Fibroblast of lung (primary cell): Measurements from ENCODE around the gene SIGLEC11. TPM values are rescaled to one million over a fixed set of nuclear protein-coding genes. Genes with fewer than 3 reads are reported as not detected.

ENCODE experiments used
- DNase-seq, 2 donors: peaks; one replicate each; pipeline versions ENCODE4 v3.0.0 to v3.0.0-alpha.2; 2010; ENCODE audit warnings: low read depth in 2 of 2
- H2AFZ ChIP-seq: 2 replicates; pipeline ENCODE4 v1.5.1; 2012; ENCODE audit warnings: low read length, control low read depth, inconsistent platforms
- H3K27ac ChIP-seq: 2 replicates; pipeline ENCODE4 v1.5.1; 2011; ENCODE audit warnings: low read length, control low read depth; ENCODE audit not compliant: insufficient read depth
- H3K27me3 ChIP-seq: 2 replicates; pipeline ENCODE4 v1.5.1; 2011; ENCODE audit warnings: mild to moderate bottlenecking, low read length; ENCODE audit not compliant: control insufficient read depth, insufficient read depth
- H3K36me3 ChIP-seq: 2 replicates; pipeline ENCODE4 v1.5.1; 2011; ENCODE audit warnings: low read length; ENCODE audit not compliant: control insufficient read depth, insufficient read depth
- H3K4me1 ChIP-seq: 2 replicates; pipeline ENCODE4 v1.5.1; 2011; ENCODE audit warnings: low read length; ENCODE audit not compliant: control insufficient read depth, insufficient read depth; ENCODE audit errors: extremely low read depth
- H3K4me2 ChIP-seq: 2 replicates; pipeline ENCODE4 v1.5.1; 2011; ENCODE audit warnings: low read length, control low read depth; ENCODE audit not compliant: insufficient read depth; ENCODE audit errors: extremely low read depth
- H3K4me3 ChIP-seq, 4 experiments: fragments of 200-600 bp in 1 of 4; sonication (generic) in 1 of 4; replicated peaks in 1 of 4; 2 replicates each; pipeline ENCODE4 v1.5.1; 2011 to 2016; ENCODE audit warnings: low read length in 4 of 4, low read depth in 3 of 4, mild to moderate bottlenecking in 3 of 4, control low read depth in 2 of 4, inconsistent platforms in 1 of 4, mixed read lengths in 1 of 4; ENCODE audit not compliant: insufficient read depth in 1 of 4; ENCODE audit errors: control extremely low read depth in 1 of 4
- H3K79me2 ChIP-seq: 2 replicates; pipeline ENCODE4 v1.5.1; 2012; ENCODE audit warnings: mild to moderate bottlenecking, low read length, inconsistent platforms; ENCODE audit not compliant: control insufficient read depth, insufficient read depth
- H3K9ac ChIP-seq: 2 replicates; pipeline ENCODE4 v1.5.1; 2011; ENCODE audit warnings: mild to moderate bottlenecking, low read length, control low read depth; ENCODE audit not compliant: insufficient read depth
- H3K9me3 ChIP-seq: 2 replicates; pipeline ENCODE4 v1.5.1; 2012; ENCODE audit warnings: low read depth, low read length; ENCODE audit not compliant: control insufficient read depth, insufficient read depth
- H4K20me1 ChIP-seq: 2 replicates; pipeline ENCODE4 v1.5.1; 2011; ENCODE audit warnings: low read length; ENCODE audit not compliant: control insufficient read depth, insufficient read depth; ENCODE audit errors: extremely low read depth
- CTCF ChIP-seq, 2 donors: IDR thresholded peaks in 1 of 2; conservative IDR thresholded peaks in 1 of 2; 1 replicate in 1 of 2; 2 replicates in 1 of 2; pipeline ENCODE4 v1.5.1; 2011 to 2012; ENCODE audit warnings: low read length in 2 of 2, control low read depth in 1 of 2, inconsistent platforms in 1 of 2, low read depth in 1 of 2, mild to moderate bottlenecking in 1 of 2
- EZH2 ChIP-seq: IDR thresholded peaks from 2 replicates; pipeline ENCODE4 v1.5.1; 2012; ENCODE audit warnings: low read length, control low read depth, mild to moderate bottlenecking; ENCODE audit errors: missing control alignments
- polyA plus RNA-seq, 2 donors: library from polyadenylated mRNA; depleted of rRNA in 1 of 2; stranded (reverse) in 1 of 2; unstranded in 1 of 2; fragments of >200 nt; gene quantifications; 2 replicates each; pipeline ENCODE4 v1.2.1, GENCODE V29; 2011 to 2012; ENCODE audit warnings: missing spikeins in 1 of 2
- total RNA-seq: library from RNA; depleted of rRNA; stranded (reverse); fragments of >200 nt; gene quantifications from 2 replicates; pipeline ENCODE4 v1.2.1, GENCODE V29; 2014

Gene SIGLEC11
- total and polyA plus RNA-seq, 2 donors (not counting 1 experiment from before 2014, with no cell fraction given) = not detected

- peak; percentile 97 to 99 for TF ChIP-seq CTCF (conservative IDR thresholded peaks at IDR 0.05 in 1 of 2, IDR thresholded peaks at IDR 0.05 in 1 of 2; ENCODE audit: low read depth in 1 of 2, low read length in 2 of 2)
- no peak for TF ChIP-seq EZH2
- DNase-seq = peak; percentile 50 to 67
- H3K36me3 ChIP-seq = no peaks in the 10 kb centered on the region
- peak overlapping the region in 3 of 4 experiments; percentile 18 to 34 (median 28) for H3K4me3 ChIP-seq
- H2AFZ ChIP-seq = no peak overlapping the region
- H3K27ac ChIP-seq = no peak overlapping the region
- H3K79me2 ChIP-seq = no peaks in the 10 kb centered on the region
- peak overlapping the region; percentile 75 for H3K4me2 ChIP-seq
- H3K27me3 ChIP-seq = no peaks in the 10 kb centered on the region
- no peaks in the 10 kb centered on the region for H3K9me3 ChIP-seq
- no peak overlapping the region for H3K9ac ChIP-seq
- no peaks in the 10 kb centered on the region for H4K20me1 ChIP-seq
- no peaks in the 10 kb centered on the region for H3K4me1 ChIP-seq
Measured at GRCh38 chr19:49937750-49938381, 23.1 kb downstream of the SIGLEC11 start.

GRCh38 chr19:49936549-49936948, 24.4 kb downstream of the SIGLEC11 start:
- Histone ChIP-seq H3K4me3 (no peak overlapping the region), H3K79me2 (no peaks in the 10 kb centered on the region), H3K9ac (no peak overlapping the region), H2AFZ (no peak overlapping the region), H3K36me3 (no peaks in the 10 kb centered on the region), H3K27me3 (no peaks in the 10 kb centered on the region), H3K4me1 (no peaks in the 10 kb centered on the region), H4K20me1 (no peaks in the 10 kb centered on the region), H3K27ac (no peak overlapping the region), H3K4me2 (no peak overlapping the region), H3K9me3 (no peaks in the 10 kb centered on the region)
- TF ChIP-seq EZH2 (no peak), CTCF (conservative IDR thresholded peaks at IDR 0.05 in 1 of 2, IDR thresholded peaks at IDR 0.05 in 1 of 2; ENCODE audit: low read depth in 1 of 2, low read length in 2 of 2) (no peak)
- no peak for DNase-seq

- Histone ChIP-seq H3K4me3 (no peak overlapping the region), H2AFZ (no peak overlapping the region), H3K4me2 (no peak overlapping the region), H3K27ac (no peak overlapping the region), H3K27me3 (no peaks in the 10 kb centered on the region), H4K20me1 (no peaks in the 10 kb centered on the region), H3K36me3 (no peaks in the 10 kb centered on the region), H3K9me3 (no peaks in the 10 kb centered on the region), H3K4me1 (peaks cover 2% of the 10 kb centered on the region), H3K9ac (no peak overlapping the region), H3K79me2 (peaks cover 5% of the 10 kb centered on the region)
- no peak for TF ChIP-seq EZH2
- TF ChIP-seq CTCF (conservative IDR thresholded peaks at IDR 0.05 in 1 of 2, IDR thresholded peaks at IDR 0.05 in 1 of 2; ENCODE audit: low read depth in 1 of 2, low read length in 2 of 2) = no peak
- DNase-seq = no peak
Measured at GRCh38 chr19:49933643-49934042, 27.3 kb downstream of the SIGLEC11 start.
